Effector memory CD8-positive, alpha-beta T cell (primary cell): ENCODE measurements around the gene CEP164.
"Not testable (repeated sequence)": the region's sequence is repeated elsewhere in the genome, so short reads cannot be mapped to it uniquely, and the experiment has no call there.

Experiments used
- ATAC-seq: fragments of 150-1000 bp; cut with Tn5 transposase; replicated peaks from 2 replicates; pipeline ENCODE4 v1.10.0; 2021; ENCODE audit warnings: mild to moderate bottlenecking, moderate library complexity
- DNase-seq, 3 experiments: peaks; one replicate each; pipeline ENCODE4 v3.0.0; 2021
- H3K27ac Mint-ChIP-seq, 2 donors: one replicate each; pipeline ENCODE4 v1.8.0; 2022; ENCODE audit warnings: mild to moderate bottlenecking in 2 of 2, mixed read lengths in 2 of 2, moderate library complexity in 2 of 2
- H3K27me3 Mint-ChIP-seq, 2 donors: one replicate each; pipeline ENCODE4 v1.8.0; 2022; ENCODE audit warnings: mixed read lengths in 2 of 2
- H3K36me3 Mint-ChIP-seq: one replicate; pipeline ENCODE4 v1.8.0; 2022; ENCODE audit warnings: mild to moderate bottlenecking, moderate library complexity, mixed read lengths; ENCODE audit not compliant: insufficient read depth
- H3K4me1 Mint-ChIP-seq, 2 donors: one replicate each; pipeline ENCODE4 v1.8.0; 2022; ENCODE audit warnings: low read depth in 2 of 2, mixed read lengths in 2 of 2
- H3K4me3 Mint-ChIP-seq, 2 donors: one replicate each; pipeline ENCODE4 v1.8.0; 2022; ENCODE audit warnings: mild to moderate bottlenecking in 2 of 2, mixed read lengths in 2 of 2, moderate library complexity in 2 of 2
- H3K9me3 Mint-ChIP-seq, 2 donors: one replicate each; pipeline ENCODE4 v1.8.0; 2022; ENCODE audit warnings: mixed read lengths in 2 of 2

CEP164 gene

DNA sequence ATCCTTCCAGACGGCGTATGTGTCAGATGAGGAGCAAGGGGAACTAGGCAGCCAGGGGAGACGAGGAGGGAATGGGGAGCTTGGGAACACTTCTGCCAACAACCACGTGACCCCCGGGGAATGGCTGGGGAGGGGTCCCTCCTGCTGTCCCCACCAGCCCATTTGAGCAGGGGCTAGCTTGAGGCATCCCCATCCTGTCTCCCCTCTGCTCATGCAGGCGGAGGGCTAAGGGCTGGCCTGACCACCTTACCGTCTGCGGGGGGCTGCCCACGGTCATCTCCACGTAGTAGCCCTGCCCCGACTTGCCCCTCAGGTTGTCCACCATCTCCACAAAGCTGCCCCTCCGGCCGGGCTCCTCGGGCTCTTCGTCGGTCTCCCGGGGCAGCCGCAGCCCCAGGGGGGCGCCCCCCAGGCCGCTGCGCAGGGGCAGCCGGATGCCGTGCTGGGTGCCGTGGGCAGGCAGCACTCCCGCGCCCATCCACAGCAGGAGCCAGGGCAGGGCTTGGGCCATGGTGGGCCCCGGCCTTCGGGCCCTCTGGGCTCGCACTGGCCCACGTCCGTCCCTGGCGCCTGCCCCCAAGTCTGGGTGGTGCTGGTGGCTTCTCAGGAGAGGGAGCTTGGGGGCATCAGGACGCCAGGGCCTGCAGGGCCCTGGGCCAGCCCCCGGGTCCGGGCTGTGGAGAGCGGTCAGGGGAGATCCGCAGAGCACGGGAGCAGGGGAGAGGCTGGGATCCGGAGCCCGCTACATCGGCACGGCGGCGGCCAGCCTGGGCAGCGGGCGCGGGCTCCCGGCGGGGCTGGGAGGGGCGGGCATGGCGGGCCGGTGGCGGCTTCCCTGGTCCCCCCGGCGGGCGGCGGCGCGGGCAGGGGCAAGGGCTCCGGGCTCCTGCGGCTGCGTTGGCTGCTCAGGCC is 12.1 kb upstream of the CEP164 start:
- H3K27ac Mint-ChIP-seq: no peak overlapping the region
- H3K36me3 Mint-ChIP-seq: peaks cover 3% of the 10 kb centered on the region
- peak in 2 of 3 experiments; percentile 4 to 6 for DNase-seq
- peak overlapping the region; percentile 56 to 70 for H3K4me3 Mint-ChIP-seq
- no peaks in the 10 kb centered on the region for H3K9me3 Mint-ChIP-seq
- ATAC-seq: peak; percentile 75
- peaks cover 15 to 56% of the 10 kb centered on the region in 2 donors for H3K27me3 Mint-ChIP-seq
- H3K4me1 Mint-ChIP-seq: peaks cover 6 to 8% of the 10 kb centered on the region in 2 donors

DNA sequence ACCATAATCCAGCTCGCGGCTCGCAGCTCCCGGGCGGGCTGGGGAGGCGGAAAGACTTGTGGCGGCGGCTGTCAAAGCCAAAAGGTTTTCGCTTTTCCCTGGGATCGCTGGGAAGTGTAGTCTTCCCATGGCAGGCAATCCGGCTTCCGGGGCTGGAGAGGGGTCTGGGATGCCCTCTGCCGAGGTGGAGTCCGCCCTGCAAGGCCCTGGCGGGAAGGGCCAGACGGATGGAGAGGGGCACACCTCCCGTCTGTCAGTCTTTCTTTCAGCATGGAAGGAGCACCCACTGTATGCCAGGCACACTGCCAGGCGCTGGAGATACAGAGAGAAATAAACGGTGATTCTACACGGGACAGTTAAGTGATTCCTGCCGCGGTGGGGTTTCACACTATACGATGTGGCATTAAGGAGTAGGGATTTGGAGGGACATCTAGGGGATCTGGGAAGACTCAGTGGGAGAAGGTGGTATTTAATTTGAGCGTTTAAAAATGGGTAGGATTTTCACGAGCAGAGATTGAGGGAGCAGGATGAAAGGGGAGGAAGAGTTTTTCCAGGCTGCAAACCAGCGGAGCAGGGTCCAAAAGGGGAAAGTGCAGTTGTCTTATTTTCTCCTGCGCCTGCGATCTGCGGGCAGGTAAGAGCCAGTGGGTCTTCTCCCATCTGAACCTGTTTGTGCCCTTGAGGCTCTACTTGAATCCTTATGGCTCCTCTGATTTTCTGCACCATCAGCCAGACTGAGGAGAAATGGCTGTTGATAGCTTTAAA is 11.3 kb upstream of the CEP164 start, which contains the start of gene BACE1:
Gene BACE1, minus strand, starts transcription at position 60 of the 765 bp plus-strand sequence. CDS start 461 bp downstream, outside the sequence.
- DNase-seq (peak in 1 of 3 experiments; percentile 6), ATAC-seq (peak; percentile 45)
- H3K4me1 Mint-ChIP-seq: peaks cover 6 to 8% of the 10 kb centered on the region in 2 donors
- no peak within 1 kb of the TSS for H3K27ac Mint-ChIP-seq
- peaks cover 15 to 56% of the 10 kb centered on the region in 2 donors for H3K27me3 Mint-ChIP-seq
- peak within 1 kb of the TSS; percentile 56 to 70 for H3K4me3 Mint-ChIP-seq
- no peaks in the 10 kb centered on the region for H3K9me3 Mint-ChIP-seq
- peaks cover 3% of the 10 kb centered on the region for H3K36me3 Mint-ChIP-seq

DNA sequence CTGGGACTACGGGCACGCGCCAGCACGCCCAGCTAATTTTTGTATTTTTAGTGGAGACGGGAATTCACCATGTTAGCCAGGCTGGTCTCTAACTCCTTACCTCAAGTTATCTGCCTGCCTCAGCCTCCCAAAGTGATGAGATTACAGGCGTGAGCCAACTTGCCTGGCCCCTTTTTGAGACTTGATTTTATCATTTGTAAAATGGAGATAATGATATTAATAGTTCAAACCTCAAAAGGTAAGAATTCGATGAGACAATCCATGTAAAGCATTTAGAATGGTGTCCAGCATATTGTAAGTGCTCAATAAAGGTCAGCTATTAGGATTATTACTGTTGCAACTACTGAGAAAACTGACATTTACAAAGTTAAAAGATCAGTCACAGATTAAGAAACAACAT is 8.9 kb upstream of the CEP164 start:
- DNase-seq (no peak), ATAC-seq (no peak)
- Mint-ChIP-seq H3K27ac (no peak overlapping the region), H3K36me3 (peaks cover 3% of the 10 kb centered on the region), H3K27me3 (peaks cover 8 to 38% of the 10 kb centered on the region in 2 donors), H3K9me3 (no peaks in the 10 kb centered on the region), H3K4me1 (peaks cover 6 to 8% of the 10 kb centered on the region in 2 donors), H3K4me3 (no peak overlapping the region)

DNA sequence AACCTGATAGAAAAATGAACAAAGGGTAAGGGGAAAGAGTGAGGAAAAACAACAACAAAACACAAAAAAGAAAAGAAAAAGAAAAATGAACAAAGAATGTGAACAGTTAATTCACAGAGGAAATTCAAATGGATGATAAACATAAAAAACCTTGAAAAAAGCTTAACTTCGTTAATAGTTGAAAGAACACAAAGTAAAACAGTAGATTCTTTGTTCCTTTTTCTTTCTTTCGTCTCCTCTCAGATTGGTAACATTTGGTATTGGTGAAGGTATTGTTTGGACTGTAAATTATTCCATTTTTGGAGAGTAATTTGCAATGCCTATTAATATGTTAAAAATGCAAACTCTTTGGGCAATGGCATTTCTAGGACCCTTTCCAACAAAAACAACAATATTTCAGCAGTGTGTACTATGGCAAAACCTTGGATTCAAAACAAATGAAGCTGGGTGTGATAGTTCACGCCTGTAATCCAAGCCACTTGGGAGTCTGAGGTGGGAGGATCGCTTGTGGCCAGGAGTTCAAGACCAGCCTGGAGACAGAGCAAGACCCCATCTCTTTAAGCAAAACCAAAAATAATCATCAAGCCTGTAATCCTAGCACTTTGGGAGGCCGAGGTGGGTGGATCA is 8.3 kb upstream of the CEP164 start:
- DNase-seq: no peak
- Mint-ChIP-seq H3K9me3 (no peaks in the 10 kb centered on the region), H3K27me3 (peaks cover 8 to 32% of the 10 kb centered on the region in 2 donors), H3K36me3 (peaks cover 3% of the 10 kb centered on the region), H3K27ac (no peak overlapping the region), H3K4me1 (peaks cover 6% of the 10 kb centered on the region in 2 donors), H3K4me3 (no peak overlapping the region)
- ATAC-seq: no peak

DNA sequence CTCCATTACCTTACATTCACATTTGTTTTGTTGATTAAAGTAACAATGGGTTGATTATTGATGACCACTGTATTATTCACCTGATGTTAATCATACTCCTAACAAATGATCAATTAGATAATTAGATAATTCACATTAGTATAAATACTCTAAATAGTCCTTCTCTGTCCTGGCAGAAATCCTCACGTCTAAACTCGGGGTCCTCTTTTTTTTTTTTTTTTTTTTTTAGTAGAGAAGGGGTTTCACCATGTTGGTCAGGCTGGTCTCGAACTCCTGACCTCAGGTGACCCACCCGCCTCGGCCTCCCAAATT is 443 bp upstream of the CEP164 start:
- H3K27me3 Mint-ChIP-seq, DNase-seq, ATAC-seq, H3K4me1 Mint-ChIP-seq, H3K9me3 Mint-ChIP-seq, H3K27ac Mint-ChIP-seq, H3K36me3 Mint-ChIP-seq: not testable (repeated sequence)
- H3K4me3 Mint-ChIP-seq: peak overlapping the region in 1 of 2 donors; percentile 48

DNA sequence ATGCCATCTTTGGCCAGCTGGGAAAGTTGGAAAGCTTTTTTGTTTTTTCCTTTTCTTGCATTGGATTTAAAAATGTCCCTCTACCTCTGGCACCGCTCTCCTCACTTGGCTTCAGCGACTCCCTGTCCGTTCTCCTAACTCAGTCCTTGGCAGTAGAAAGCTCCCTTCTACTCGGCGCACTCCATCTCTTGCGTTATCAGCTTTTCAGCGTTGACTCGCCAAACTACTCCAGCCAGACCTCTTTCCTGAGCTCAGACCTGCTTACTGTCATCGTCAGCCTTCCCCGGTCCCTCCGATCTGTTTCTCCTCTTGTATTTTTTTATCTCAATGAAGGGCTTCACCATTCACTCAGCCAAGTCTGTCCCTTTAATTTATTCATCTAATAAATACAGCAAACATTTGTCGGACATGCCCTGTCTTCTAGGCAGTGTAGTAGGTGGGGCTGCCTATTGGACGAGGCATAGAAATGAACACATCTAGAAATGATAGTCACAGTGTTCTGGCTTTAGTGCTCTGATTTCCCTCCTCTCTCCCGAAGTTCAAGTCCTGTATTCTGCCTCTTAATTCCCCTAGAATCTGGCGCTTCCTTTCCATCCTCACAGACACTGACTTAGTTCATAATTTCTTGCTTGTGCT is 839 bp downstream of the CEP164 start:
- ATAC-seq: peak; percentile 5
- H3K9me3 Mint-ChIP-seq: no peaks in the 10 kb centered on the region
- no peak overlapping the region for H3K4me3 Mint-ChIP-seq
- no peaks in the 10 kb centered on the region for H3K36me3 Mint-ChIP-seq
- no peak overlapping the region for H3K27ac Mint-ChIP-seq
- no peak for DNase-seq
- no peaks in the 10 kb centered on the region for H3K27me3 Mint-ChIP-seq
- H3K4me1 Mint-ChIP-seq: peaks cover 5 to 7% of the 10 kb centered on the region in 2 donors

DNA sequence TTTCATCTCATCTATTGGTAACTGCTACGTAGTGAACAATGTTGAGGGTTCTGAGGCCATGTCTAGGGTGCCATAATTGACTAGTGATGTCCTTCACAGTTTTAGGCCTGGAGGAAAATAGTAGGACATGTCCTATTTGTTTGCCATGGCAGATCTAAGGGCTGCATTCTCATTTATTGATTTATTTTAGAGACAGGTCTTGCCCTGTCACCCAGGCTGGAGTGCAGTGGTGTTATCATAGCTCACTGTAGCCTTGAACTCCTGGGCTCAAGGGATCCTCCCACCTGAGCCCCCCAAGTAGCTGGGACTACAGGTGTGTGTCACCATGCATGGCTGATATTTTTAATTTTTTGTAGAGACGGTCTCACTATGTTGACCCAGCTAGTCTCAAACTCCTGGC is 5.2 kb downstream of the CEP164 start:
- Mint-ChIP-seq H3K4me3 (no peak overlapping the region), H3K36me3 (peaks cover 14% of the 10 kb centered on the region), H3K27ac (no peak overlapping the region), H3K4me1 (peaks cover 8 to 9% of the 10 kb centered on the region in 2 donors), H3K27me3 (no peaks in the 10 kb centered on the region), H3K9me3 (no peaks in the 10 kb centered on the region)
- no peak for DNase-seq
- no peak for ATAC-seq

DNA sequence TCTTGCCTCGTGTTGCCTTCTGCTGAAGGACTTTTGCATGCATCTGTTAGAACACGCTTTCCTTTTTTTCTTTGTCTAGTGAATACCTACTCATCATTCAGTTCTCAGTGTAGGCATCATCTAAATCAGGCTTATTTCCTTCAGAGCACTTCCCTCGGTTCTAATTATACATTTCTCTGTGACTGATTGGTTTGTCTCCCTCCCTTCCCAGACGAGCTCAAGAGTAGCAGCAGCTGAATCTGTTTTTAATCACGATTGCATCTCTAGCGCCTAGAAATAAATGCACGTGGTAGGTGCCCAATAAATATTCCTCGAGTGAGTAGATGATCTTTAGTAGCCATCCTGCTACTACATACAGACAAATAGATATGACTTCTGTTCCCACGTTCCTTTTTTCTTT is 6.3 kb downstream of the CEP164 start:
- H3K4me3 Mint-ChIP-seq: no peak overlapping the region
- H3K36me3 Mint-ChIP-seq: peaks cover 18% of the 10 kb centered on the region
- peak overlapping the region in 1 of 2 donors; percentile 52 for H3K27ac Mint-ChIP-seq
- no peaks in the 10 kb centered on the region for H3K9me3 Mint-ChIP-seq
- DNase-seq (no peak), ATAC-seq (no peak)
- no peaks in the 10 kb centered on the region for H3K27me3 Mint-ChIP-seq
- peaks cover 10 to 13% of the 10 kb centered on the region in 2 donors for H3K4me1 Mint-ChIP-seq

DNA sequence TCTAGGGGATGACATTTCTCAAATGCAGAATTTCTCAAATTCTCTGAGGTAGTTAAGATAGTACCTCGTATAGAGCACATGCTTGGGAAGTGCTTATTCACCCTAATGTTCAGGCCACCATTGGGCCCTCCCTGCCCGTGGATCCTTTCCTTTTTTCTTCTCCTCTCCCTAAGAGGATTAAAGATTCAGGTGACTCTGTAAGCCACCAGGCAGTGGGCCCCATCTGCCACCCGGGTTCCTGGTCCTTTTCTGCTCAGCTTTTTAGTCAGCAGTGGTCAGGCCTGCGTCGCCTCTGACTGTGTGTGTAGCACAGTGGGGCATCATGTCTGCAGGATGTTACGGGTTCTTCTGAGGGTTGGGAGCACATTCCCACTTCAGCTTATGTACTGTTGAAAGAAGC is 7.2 kb downstream of the CEP164 start:
- no peak overlapping the region for H3K27ac Mint-ChIP-seq
- peaks cover 9 to 11% of the 10 kb centered on the region in 2 donors for H3K4me1 Mint-ChIP-seq
- H3K4me3 Mint-ChIP-seq: no peak overlapping the region
- no peaks in the 10 kb centered on the region for H3K27me3 Mint-ChIP-seq
- DNase-seq (no peak), ATAC-seq (no peak)
- H3K9me3 Mint-ChIP-seq: no peaks in the 10 kb centered on the region
- peaks cover 28% of the 10 kb centered on the region for H3K36me3 Mint-ChIP-seq

DNA sequence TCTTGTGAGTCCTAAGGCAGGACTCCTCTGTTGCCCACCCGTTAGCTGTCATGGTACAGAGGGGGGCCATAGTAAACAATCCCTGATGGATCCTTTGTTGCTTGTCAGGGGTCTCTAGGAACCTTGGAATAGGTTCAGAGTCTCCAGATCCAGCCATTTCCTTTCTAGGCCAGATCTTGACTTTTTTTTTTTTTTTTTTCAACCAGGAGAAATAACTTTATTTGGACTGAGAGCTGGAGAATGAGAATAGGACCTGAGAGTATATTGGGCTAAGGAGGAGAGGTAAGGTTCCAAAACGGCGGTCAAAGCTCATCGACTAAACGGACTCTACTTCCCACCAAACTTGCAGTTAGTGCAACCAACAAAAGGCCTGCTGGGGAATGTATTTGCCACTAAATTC is 7.7 kb downstream of the CEP164 start:
- no peak for DNase-seq
- no peaks in the 10 kb centered on the region for H3K27me3 Mint-ChIP-seq
- no peak overlapping the region for H3K4me3 Mint-ChIP-seq
- H3K9me3 Mint-ChIP-seq: no peaks in the 10 kb centered on the region
- H3K27ac Mint-ChIP-seq: no peak overlapping the region
- H3K36me3 Mint-ChIP-seq: peaks cover 32% of the 10 kb centered on the region
- peaks cover 6 to 8% of the 10 kb centered on the region in 2 donors for H3K4me1 Mint-ChIP-seq
- ATAC-seq: no peak

DNA sequence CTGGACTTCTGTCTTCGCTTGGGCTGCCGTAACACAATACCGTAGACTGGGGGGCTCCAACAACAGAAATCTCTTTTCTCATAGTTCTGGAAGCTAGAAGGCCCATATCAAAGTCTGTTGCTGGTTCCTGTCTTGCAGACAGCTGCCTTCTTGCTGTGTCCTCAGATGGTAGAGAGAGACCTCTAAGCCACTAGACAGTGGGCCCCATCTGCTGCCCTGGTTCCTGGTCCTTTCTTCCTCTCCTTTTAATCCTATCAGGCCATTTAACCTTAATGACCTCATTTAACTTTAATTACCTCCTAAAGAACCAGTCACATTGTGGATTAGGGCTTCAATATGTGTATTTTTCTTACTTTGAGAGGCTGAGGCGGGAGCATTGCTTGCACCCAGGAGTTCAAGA is 9.4 kb downstream of the CEP164 start:
- Mint-ChIP-seq H3K4me3 (no peak overlapping the region), H3K4me1 (peaks cover 5 to 8% of the 10 kb centered on the region in 2 donors), H3K36me3 (peaks cover 36% of the 10 kb centered on the region), H3K27me3 (no peaks in the 10 kb centered on the region), H3K9me3 (no peaks in the 10 kb centered on the region), H3K27ac (peak overlapping the region in 1 of 2 donors; percentile 3)
- ATAC-seq (no peak), DNase-seq (no peak)

DNA sequence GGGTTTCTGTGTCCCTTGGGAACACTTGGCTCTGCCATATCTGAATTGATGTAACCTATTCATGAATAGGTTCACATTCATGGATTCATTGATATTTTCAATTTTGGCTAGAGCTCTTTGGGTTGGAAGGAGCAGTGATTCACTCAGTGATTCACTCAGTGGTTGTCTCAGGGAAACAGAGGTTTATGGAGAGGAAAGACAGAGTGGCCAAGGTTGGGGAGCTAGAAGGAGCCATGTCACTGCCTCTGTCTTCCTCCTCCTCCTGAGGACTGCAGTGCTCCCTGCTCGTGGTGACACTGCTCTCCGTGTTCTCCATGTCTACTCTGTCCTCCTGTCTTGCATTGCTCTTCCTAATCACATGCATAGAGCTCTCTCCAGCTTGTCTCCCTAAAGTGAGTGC is 17.4 kb downstream of the CEP164 start:
- no peak overlapping the region for H3K4me3 Mint-ChIP-seq
- DNase-seq (no peak), ATAC-seq (no peak)
- H3K27ac Mint-ChIP-seq: no peak overlapping the region
- H3K4me1 Mint-ChIP-seq: peaks cover 0 to 1% of the 10 kb centered on the region in 2 donors
- no peaks in the 10 kb centered on the region for H3K27me3 Mint-ChIP-seq
- no peaks in the 10 kb centered on the region for H3K9me3 Mint-ChIP-seq
- peaks cover 45% of the 10 kb centered on the region for H3K36me3 Mint-ChIP-seq

DNA sequence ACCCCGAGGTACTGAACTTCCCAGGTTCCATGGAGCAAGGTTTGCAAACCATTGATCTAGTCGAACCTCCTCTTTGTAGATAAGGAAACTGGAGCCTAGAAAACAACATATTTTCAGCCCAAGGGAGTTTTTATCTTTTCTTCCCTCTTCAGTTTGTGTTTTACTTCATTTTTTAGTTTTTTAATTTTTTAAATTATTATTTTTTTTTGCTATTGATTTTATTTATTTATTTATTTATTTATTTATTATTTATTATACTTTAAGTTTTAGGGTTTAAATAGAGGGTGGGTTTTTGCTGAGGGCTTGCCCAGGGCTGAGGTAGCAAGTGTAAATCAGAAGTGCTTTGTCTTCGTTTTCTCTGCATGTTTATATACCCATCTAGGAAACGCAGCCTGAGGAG is 26.9 kb downstream of the CEP164 start:
- no peaks in the 10 kb centered on the region for H3K27me3 Mint-ChIP-seq
- H3K4me1 Mint-ChIP-seq: peaks cover 0 to 6% of the 10 kb centered on the region in 2 donors
- H3K36me3 Mint-ChIP-seq: peaks cover 39% of the 10 kb centered on the region
- ATAC-seq: no peak
- no peak overlapping the region for H3K27ac Mint-ChIP-seq
- no peak for DNase-seq
- H3K4me3 Mint-ChIP-seq: no peak overlapping the region
- H3K9me3 Mint-ChIP-seq: no peaks in the 10 kb centered on the region
